C4-2B (cell line): ENCODE measurements around the gene MRPL3.
"Not testable (repeated sequence)": the region's sequence is repeated elsewhere in the genome, so short reads cannot be mapped to it uniquely, and the experiment has no call there.

Source experiments
- ZFX ChIP-seq: fragments of 450-650 bp; IDR thresholded peaks from 2 replicates; pipeline ENCODE4 v1.6.1; 2017
- TF ChIP-seq, protein P1 (sequence below): fragments of 450-650 bp; conservative IDR thresholded peaks from 2 replicates; pipeline ENCODE4 v1.5.1; 2017; ENCODE audit warnings: mild to moderate bottlenecking

DNA sequence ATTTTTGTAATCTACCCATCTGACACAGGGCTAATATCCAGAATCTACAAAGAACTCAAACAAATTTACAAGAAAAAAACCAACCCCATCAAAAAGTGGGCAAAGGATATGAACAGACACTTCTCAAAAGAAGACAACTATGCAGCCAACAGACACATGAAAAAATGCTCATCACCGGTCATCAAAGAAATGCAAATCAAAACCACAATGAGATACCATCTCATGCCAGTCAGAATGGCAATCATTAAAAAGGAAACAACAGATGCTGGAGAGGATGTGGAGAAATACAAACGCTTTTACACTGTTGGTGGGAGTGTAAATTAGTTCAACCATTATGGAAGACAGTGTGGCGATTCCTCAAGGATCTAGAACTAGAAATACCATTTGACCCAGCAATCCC lies 16.2 kb downstream of the MRPL3 start:
- TF ChIP-seq, protein P1, sequence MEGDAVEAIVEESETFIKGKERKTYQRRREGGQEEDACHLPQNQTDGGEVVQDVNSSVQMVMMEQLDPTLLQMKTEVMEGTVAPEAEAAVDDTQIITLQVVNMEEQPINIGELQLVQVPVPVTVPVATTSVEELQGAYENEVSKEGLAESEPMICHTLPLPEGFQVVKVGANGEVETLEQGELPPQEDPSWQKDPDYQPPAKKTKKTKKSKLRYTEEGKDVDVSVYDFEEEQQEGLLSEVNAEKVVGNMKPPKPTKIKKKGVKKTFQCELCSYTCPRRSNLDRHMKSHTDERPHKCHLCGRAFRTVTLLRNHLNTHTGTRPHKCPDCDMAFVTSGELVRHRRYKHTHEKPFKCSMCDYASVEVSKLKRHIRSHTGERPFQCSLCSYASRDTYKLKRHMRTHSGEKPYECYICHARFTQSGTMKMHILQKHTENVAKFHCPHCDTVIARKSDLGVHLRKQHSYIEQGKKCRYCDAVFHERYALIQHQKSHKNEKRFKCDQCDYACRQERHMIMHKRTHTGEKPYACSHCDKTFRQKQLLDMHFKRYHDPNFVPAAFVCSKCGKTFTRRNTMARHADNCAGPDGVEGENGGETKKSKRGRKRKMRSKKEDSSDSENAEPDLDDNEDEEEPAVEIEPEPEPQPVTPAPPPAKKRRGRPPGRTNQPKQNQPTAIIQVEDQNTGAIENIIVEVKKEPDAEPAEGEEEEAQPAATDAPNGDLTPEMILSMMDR, result not testable (repeated sequence)
- not testable (repeated sequence) for TF ChIP-seq ZFX
